Measurements from ENCODE around the gene SPTBN1. TPM values are rescaled to one million over a fixed set of nuclear protein-coding genes. Genes with fewer than 3 reads are reported as not detected.

SPTBN1 gene
- total and polyA plus RNA-seq, 2 of the 4 experiments (the other 2 are of a cell fraction), result 49.1 to 241 TPM

GRCh38 chr2:54429811-54430551, 26.1 kb upstream of the SPTBN1 start:
- Histone ChIP-seq H3K9me3 (ENCODE audit: control insufficient read depth, insufficient read depth, low read length) (no peaks in the 10 kb centered on the region), H3K4me1 (ENCODE audit: control insufficient read depth, insufficient read depth, low read length) (no peaks in the 10 kb centered on the region), H4K8ac (ENCODE audit: low read depth in 2 of 2, low read length in 2 of 2) (no peak overlapping the region), H3K27me3 (ENCODE audit: control insufficient read depth, insufficient read depth, low read length) (peaks cover 5% of the 10 kb centered on the region), H3K36me3 (ENCODE audit: control insufficient read depth, insufficient read depth, low read length) (no peaks in the 10 kb centered on the region), H3K79me1 (ENCODE audit: low read depth in 1 of 2, low read length in 2 of 2) (no peaks in the 10 kb centered on the region), H2BK15ac (ENCODE audit: low read depth, low read length) (no peak overlapping the region), H3K9ac (ENCODE audit: low read depth, low read length) (no peak overlapping the region), H3K56ac (ENCODE audit: extremely low read depth, insufficient read depth, low read length) (no peak overlapping the region), H2BK120ac (ENCODE audit: low read depth, low read length) (no peak overlapping the region), H2AFZ (replicated peaks; ENCODE audit: low read length, poor library complexity) (peak overlapping the region; percentile 25), H3K4me3 (ENCODE audit: insufficient read depth, low read depth, low read length) (no peak overlapping the region), H4K91ac (ENCODE audit: insufficient read depth, low read depth, low read length) (no peak overlapping the region), H3K4me2 (ENCODE audit: low read depth, low read length) (no peak overlapping the region), H3K14ac (replicated peaks; ENCODE audit: low read depth, low read length) (no peak overlapping the region), H3K18ac (ENCODE audit: low read depth, low read length) (no peak overlapping the region; the same call in 1 of the 2 replicates), H2BK5ac (ENCODE audit: low read depth, low read length, poor library complexity, severe bottlenecking) (no peak overlapping the region), H3K9me1 (ENCODE audit: insufficient read depth, low read length) (no peaks in the 10 kb centered on the region), H2BK20ac (ENCODE audit: low read depth, low read length) (no peak overlapping the region), H3K23ac (ENCODE audit: low read depth, low read length) (no peak overlapping the region), H4K5ac (ENCODE audit: low read depth, low read length) (no peak overlapping the region), H2AK5ac (ENCODE audit: low read depth, low read length) (no peak overlapping the region), H3K27ac (ENCODE audit: insufficient read depth, low read length) (no peak overlapping the region), H4K20me1 (ENCODE audit: insufficient read depth, low read length) (no peaks in the 10 kb centered on the region), H2AK9ac (replicated peaks; ENCODE audit: low read depth, low read length, poor library complexity) (peak overlapping the region; percentile 19), H3K4ac (ENCODE audit: low read depth, low read length) (no peak overlapping the region)
- 97% methylated on average over 3 of the region's 13 CpGs; no CpG with 5 or more reads in 1 of the 2 experiments for WGBS, 2 experiments (ENCODE audit: extremely low coverage in 2 of 2, insufficient read length in 1 of 2)
- no TSS peak for BruUV-seq (replicated peaks)
- in situ Hi-C loops (cut with MboI; ENCODE audit: low sequenced_read_pairs) (no loop called here), intact Hi-C loops (cut with micrococcal nuclease) (no loop called here), dilution Hi-C loops (cut with HindIII; ENCODE audit: low sequenced_read_pairs, unreplicated experiment) (no loop called here)
- POLR2A ChIA-PET (ENCODE audit: unreplicated experiment), result no interaction called here
- CTCF ChIA-PET, result no interaction called here
- DNase-seq (no peak), ATAC-seq (ENCODE audit: low read depth) (no peak)
- TF ChIP-seq BHLHE40 (IDR thresholded peaks at IDR 0.05; ENCODE audit: low read depth, low read length), result no peak
- TF ChIP-seq NFE2L2 (IDR thresholded peaks at IDR 0.05; ENCODE audit: low read depth, low read length), result no peak
- no peak for TF ChIP-seq RFX5 (IDR thresholded peaks at IDR 0.05; ENCODE audit: low read depth, low read length)
- no peak for TF ChIP-seq CTCF (conservative IDR thresholded peaks at IDR 0.05; ENCODE audit: low read depth, low read length)
- no peak for TF ChIP-seq MAZ (IDR thresholded peaks at IDR 0.05; ENCODE audit: borderline replicate concordance, low read depth, low read length)
- no peak for TF ChIP-seq POLR2A (IDR thresholded peaks at IDR 0.05; ENCODE audit: low read depth, low read length)
- no peak for TF ChIP-seq CEBPB (IDR thresholded peaks at IDR 0.05; ENCODE audit: low read depth, low read length)

Data from IMR-90 (cell line).